Gastroesophageal sphincter (tissue), 4 donors: ENCODE data around the gene HAUS3. TPM values are rescaled to one million over a fixed set of nuclear protein-coding genes. Genes with fewer than 3 reads are reported as not detected.

ENCODE experiments used
- ATAC-seq: fragments of 150-250 bp; one replicate; pipeline ENCODE4 v1.9.1; 2016; ENCODE audit warnings: mild to moderate bottlenecking, moderate library complexity
- H3K27ac ChIP-seq, 4 donors: fragments of 200-600 bp; sonication (generic) in 3 of 4; 1 replicate in 3 of 4; 2 replicates in 1 of 4; pipeline ENCODE4 v1.5.1; 2016 to 2019
- H3K27me3 ChIP-seq: fragments of 200-600 bp; sonication (generic); one replicate; pipeline ENCODE4 v1.5.1; 2019
- H3K36me3 ChIP-seq, 2 donors: fragments of 200-600 bp; sonication (generic); one replicate each; pipeline ENCODE4 v1.5.1; 2019; ENCODE audit warnings: control low read depth in 1 of 2
- H3K4me1 ChIP-seq, 3 donors: fragments of 200-600 bp; sonication (generic); 1 replicate in 2 of 3; 2 replicates in 1 of 3; pipeline ENCODE4 v1.5.1; 2016 to 2019; ENCODE audit warnings: control low read depth in 2 of 3
- H3K4me3 ChIP-seq, 2 donors: fragments of 200-600 bp; sonication (generic); one replicate each; pipeline ENCODE4 v1.5.1; 2019; ENCODE audit warnings: mild to moderate bottlenecking in 1 of 2, moderate library complexity in 1 of 2
- H3K9me3 ChIP-seq, 3 donors: fragments of 200-600 bp; sonication (generic); one replicate each; pipeline ENCODE4 v1.5.1; 2017 to 2019; ENCODE audit warnings: control low read depth in 2 of 3
- CTCF ChIP-seq, 4 experiments: fragments of 200-600 bp in 2 of 4; fragments of 450-650 bp in 2 of 4; sonication (generic) in 1 of 4; IDR thresholded peaks; one replicate each; pipeline ENCODE4 v1.5.1; 2017 to 2019; ENCODE audit warnings: antibody characterized with exemption in 4 of 4, mild to moderate bottlenecking in 2 of 4, moderate library complexity in 2 of 4
- EP300 ChIP-seq: sonication (generic); formaldehyde crosslinking; IDR thresholded peaks from one replicate; pipeline ENCODE4 v1.6.1; 2017; ENCODE audit warnings: antibody characterized with exemption, mild to moderate bottlenecking
- POLR2A ChIP-seq, 2 donors: fragments of 450-650 bp; IDR thresholded peaks; one replicate each; pipeline ENCODE4 v1.6.1; 2017; ENCODE audit warnings: antibody characterized with exemption in 2 of 2, mild to moderate bottlenecking in 2 of 2, moderate library complexity in 1 of 2
- POLR2AphosphoS5 ChIP-seq: sonication (generic); formaldehyde crosslinking; IDR thresholded peaks from one replicate; pipeline ENCODE4 v1.6.1; 2017; ENCODE audit warnings: antibody characterized with exemption
- WGBS, 2 donors: methylation state at CpG; one replicate each; pipeline ENCODE4 v1.1.5; 2018; ENCODE audit warnings: low coverage in 1 of 2; 5-methylcytosine and 5-hydroxymethylcytosine counted together
- total RNA-seq, 4 donors: library from RNA; depleted of rRNA; stranded (reverse); fragments of >200 nt; gene quantifications; one replicate each; pipeline ENCODE4 v1.1.0, GENCODE V29; 2016

HAUS3 gene
- total RNA-seq, 4 donors from 2014 or later, result 10.0 to 16.3 (median 12.7) TPM

GRCh38 chr4:2260344-2261109, 18.6 kb upstream of the HAUS3 start:
- no peak for TF ChIP-seq CTCF (IDR thresholded peaks at IDR 0.05)
- TF ChIP-seq EP300, result no peak
- no peak for TF ChIP-seq POLR2A (IDR thresholded peaks at IDR 0.05)
- no peak for TF ChIP-seq POLR2AphosphoS5
- Histone ChIP-seq H3K4me3 (peak overlapping the region; percentile 64 to 93), H3K27ac (peak overlapping the region; percentile 36 to 97 (median 94)), H3K4me1 (peaks cover 5 to 86% (median 61%) of the 10 kb centered on the region in 3 donors), H3K9me3 (no peaks in the 10 kb centered on the region), H3K27me3 (no peaks in the 10 kb centered on the region), H3K36me3 (peaks cover 0 to 22% of the 10 kb centered on the region in 2 donors)
- no CpG with 5 or more reads among the region's 23 CpGs for WGBS, 2 donors
- ATAC-seq, result no peak

GRCh38 chr4:2259541-2260343, 17.8 kb upstream of the HAUS3 start:
- H3K27me3 ChIP-seq, result no peaks in the 10 kb centered on the region
- TF ChIP-seq EP300 (no peak), POLR2A (IDR thresholded peaks at IDR 0.05) (no peak), CTCF (IDR thresholded peaks at IDR 0.05) (no peak), POLR2AphosphoS5 (no peak)
- H3K36me3 ChIP-seq, result peaks cover 0 to 26% of the 10 kb centered on the region in 2 donors
- peak overlapping the region in 3 of 4 donors; percentile 93 to 97 (median 94) for H3K27ac ChIP-seq
- peaks cover 5 to 86% (median 65%) of the 10 kb centered on the region in 3 donors for H3K4me1 ChIP-seq
- no peaks in the 10 kb centered on the region for H3K9me3 ChIP-seq
- 100% methylated on average over 1 of the region's 15 CpGs; no CpG with 5 or more reads in 1 of the 2 donors for WGBS, 2 donors
- H3K4me3 ChIP-seq, result peak overlapping the region in 1 of 2 donors; percentile 93
- ATAC-seq, result no peak

GRCh38 chr4:2259036-2259540, 17.2 kb upstream of the HAUS3 start:
- H3K36me3 ChIP-seq, result peaks cover 0 to 33% of the 10 kb centered on the region in 2 donors
- H3K27me3 ChIP-seq, result no peaks in the 10 kb centered on the region
- H3K9me3 ChIP-seq, result no peaks in the 10 kb centered on the region
- H3K27ac ChIP-seq, result peak overlapping the region in 3 of 4 donors; percentile 93 to 97 (median 94)
- H3K4me1 ChIP-seq, result peaks cover 5 to 86% (median 65%) of the 10 kb centered on the region in 3 donors
- WGBS, 2 donors, result no CpG with 5 or more reads among the region's 13 CpGs
- TF ChIP-seq POLR2AphosphoS5 (no peak), POLR2A (IDR thresholded peaks at IDR 0.05) (no peak), EP300 (no peak), CTCF (IDR thresholded peaks at IDR 0.05) (no peak)
- no peak for ATAC-seq
- H3K4me3 ChIP-seq, result peak overlapping the region in 1 of 2 donors; percentile 93

GRCh38 chr4:2258091-2259035, 16.4 kb upstream of the HAUS3 start:
- TF ChIP-seq CTCF (IDR thresholded peaks at IDR 0.05) (no peak), POLR2AphosphoS5 (no peak), EP300 (no peak), POLR2A (IDR thresholded peaks at IDR 0.05) (no peak)
- Histone ChIP-seq H3K27me3 (no peaks in the 10 kb centered on the region), H3K36me3 (peaks cover 0 to 40% of the 10 kb centered on the region in 2 donors), H3K4me1 (peaks cover 5 to 85% (median 65%) of the 10 kb centered on the region in 3 donors), H3K9me3 (no peaks in the 10 kb centered on the region), H3K4me3 (peak overlapping the region in 1 of 2 donors; percentile 93), H3K27ac (peak overlapping the region in 3 of 4 donors; percentile 93 to 97 (median 94))
- WGBS, 2 donors, result no CpG with 5 or more reads among the region's 18 CpGs
- ATAC-seq, result no peak
